Activated CD4-positive, alpha-beta T cell treated with anti-CD3 and anti-CD28 coated beads, Interleukin-2, Interleukin-6, amounts not matched to agents 100 ng/mL and 50 ng/mL, durations not matched to agents 16 hours and 8 hours (primary cell): ENCODE measurements around the gene AP1S1.
"Not testable (repeated sequence)": the region's sequence is repeated elsewhere in the genome, so short reads cannot be mapped to it uniquely, and the experiment has no call there.

ENCODE experiments used
- DNase-seq: peaks from one replicate; pipeline ENCODE4 v3.0.0-alpha.2; 2020

AP1S1 gene

GRCh38 chr7:101153969-101154692 is at the start of gene AP1S1:
Gene AP1S1 (plus strand): TSS chr7:101154476. CDS start chr7:101154515, 39 bp downstream.
- peak; percentile 97 for DNase-seq

DNA sequence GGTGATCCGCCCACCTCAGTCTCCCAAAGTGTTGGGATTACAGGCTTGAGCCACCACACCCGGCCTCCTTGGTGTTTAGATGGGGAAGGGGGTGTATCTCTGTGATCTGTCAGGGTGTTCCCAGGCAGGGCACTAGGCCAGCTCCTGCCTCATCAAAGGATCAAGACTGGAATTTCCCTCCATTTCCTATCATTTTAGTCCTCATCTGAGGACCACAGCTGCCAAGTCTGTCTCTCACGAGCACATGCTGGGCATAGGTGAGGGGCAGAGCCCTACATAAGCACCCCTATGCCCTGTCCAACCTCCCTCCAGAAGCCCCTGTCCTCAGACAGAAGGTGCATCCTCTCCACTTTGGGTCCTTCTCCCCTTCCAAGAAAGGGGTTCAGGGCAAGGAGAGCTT is 49.5 kb upstream of the AP1S1 start:
- no peak for DNase-seq

GRCh38 chr7:101105248-101105647 is 49.0 kb upstream of the AP1S1 start:
- DNase-seq, result not testable (repeated sequence)

- DNase-seq, result no peak
These were observed 47.9 kb upstream of the AP1S1 start for GRCh38 chr7:101106386-101106785.

DNA sequence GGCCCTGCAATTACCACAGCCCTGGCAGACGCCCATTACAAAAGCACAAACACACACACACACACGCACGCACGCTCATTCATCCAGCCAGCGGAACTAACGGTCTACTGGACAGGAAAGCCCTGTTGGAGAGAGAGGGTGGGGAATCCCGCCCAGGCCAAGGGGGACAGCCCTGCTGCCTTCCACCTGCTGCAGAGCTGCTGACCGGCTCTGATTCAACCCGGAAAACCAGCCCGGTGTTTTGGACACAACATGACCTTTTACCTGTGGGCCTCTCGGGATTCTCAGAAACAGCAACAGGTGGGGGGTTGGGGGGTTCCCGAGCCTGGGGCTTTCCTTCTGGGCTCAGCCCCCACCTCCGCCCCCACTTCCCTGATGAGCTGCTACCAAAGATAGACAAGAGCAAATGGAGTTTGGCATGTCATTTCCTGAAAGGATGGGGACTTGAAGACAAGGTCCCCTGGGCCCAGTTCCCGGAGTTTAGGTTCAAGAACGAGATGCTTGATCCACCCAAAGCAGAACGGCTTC is 45.9 kb upstream of the AP1S1 start:
- DNase-seq, result no peak

GRCh38 chr7:101108961-101109360 is 45.3 kb upstream of the AP1S1 start:
- no peak for DNase-seq

GRCh38 chr7:101109368-101109767 is 44.9 kb upstream of the AP1S1 start:
- DNase-seq, result no peak

GRCh38 chr7:101111261-101111660 is 43.0 kb upstream of the AP1S1 start:
- DNase-seq, result no peak

GRCh38 chr7:101112233-101112632 is 42.0 kb upstream of the AP1S1 start:
- DNase-seq, result no peak

DNA sequence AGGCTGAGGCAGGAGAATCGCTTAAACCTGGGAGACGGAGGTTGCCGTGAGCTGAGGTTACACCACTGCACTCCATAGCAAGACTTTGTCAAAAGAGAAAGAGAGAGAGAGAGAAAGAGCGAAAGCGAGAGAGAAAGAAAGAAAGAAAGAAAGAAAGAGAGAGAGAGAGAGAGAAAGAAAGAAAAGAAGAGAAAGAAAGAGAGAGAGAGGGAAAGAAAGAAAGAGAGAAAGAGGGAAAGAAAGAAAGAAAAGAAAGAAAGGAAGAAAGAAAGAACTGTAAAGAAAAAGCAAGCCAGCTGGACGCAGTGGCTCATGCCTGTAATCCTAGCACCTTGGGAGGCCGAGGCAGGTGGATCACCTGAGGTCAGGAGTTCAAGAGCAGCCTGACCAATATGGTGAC is 41.1 kb upstream of the AP1S1 start:
- DNase-seq, result not testable (repeated sequence)

DNA sequence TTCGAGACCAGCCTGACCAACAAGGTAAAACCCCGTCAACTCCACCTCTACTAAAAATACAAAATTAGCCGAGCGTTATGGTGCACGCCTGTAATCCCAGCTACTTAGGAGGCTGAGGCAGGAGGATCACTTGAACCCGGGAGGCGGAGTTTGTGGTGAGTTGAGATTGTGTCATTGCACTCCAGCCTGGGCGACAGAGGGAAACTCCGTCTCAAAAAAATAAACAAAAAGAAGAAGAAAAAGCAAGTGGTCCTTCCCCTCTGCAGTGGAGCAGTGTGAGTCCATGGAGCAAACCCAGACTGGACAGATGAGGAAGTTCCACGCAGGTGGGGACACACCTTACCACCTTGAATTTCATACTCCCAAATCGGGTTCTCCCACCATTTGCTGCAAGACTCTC is 40.4 kb upstream of the AP1S1 start:
- DNase-seq, result no peak

GRCh38 chr7:101114492-101114891 is 39.8 kb upstream of the AP1S1 start:
- no peak for DNase-seq

- no peak for DNase-seq
These were observed 39.1 kb upstream of the AP1S1 start for GRCh38 chr7:101115215-101115614.

DNA sequence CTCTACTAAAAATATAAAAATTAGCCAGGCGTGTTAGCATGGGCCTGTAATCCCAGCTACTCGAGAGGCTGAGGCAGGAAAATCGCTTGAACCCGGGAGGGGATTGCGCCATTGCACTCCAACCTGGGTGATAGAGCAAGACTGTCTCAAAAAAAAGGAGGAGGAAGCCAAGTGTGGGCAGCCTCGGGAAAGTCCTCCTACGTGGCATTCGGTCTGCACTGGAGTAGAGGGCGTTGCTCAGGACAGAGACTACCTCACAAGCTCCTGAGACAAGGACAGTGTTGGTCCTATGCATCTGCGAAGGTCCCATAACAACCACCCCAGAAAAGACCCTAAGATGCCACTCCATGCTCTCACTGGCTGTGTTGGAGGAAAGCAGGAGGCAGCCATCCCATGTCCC is 37.4 kb upstream of the AP1S1 start:
- DNase-seq, result no peak

DNA sequence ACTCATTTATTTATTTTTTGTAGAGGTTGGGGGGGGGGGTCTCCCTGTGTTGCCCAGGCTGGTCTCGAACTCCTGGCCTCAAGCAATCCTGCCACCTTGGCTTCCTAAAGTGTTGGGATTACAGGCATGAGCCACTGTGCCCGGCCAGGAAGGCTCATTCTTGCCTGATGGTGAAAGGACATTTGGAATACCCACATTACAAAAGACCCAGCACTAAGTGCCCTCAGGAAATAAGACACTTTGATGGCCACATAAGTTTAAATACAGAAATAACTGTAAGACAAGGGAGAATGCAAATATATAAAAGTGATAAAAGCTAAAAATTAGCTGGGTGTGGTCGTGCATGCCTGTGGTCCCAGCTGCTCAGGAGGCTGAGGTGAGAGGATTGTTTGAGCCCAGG is 35.4 kb upstream of the AP1S1 start:
- no peak for DNase-seq

- DNase-seq, result no peak
These were observed 34.4 kb upstream of the AP1S1 start for GRCh38 chr7:101119876-101120275.

DNA sequence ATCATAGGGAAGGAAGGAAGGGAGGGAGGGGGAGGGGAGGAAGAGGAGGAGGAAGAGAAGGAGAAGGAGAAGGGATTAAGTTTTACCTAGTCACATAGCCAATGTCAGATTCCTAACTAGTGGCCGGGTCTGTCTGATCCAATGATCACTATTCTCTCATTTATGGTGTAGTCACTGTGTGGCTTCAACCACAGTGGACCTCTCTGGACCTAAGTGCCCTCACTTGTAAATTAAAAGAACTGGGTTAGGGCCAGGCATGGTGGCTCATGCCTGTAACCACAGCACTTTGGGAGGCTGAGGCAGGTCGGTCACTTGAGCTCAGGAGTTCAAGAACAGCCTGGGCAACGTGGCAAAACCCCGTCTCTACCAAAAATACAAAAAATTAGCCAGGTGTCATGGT is 34.0 kb upstream of the AP1S1 start:
- DNase-seq, result no peak

DNA sequence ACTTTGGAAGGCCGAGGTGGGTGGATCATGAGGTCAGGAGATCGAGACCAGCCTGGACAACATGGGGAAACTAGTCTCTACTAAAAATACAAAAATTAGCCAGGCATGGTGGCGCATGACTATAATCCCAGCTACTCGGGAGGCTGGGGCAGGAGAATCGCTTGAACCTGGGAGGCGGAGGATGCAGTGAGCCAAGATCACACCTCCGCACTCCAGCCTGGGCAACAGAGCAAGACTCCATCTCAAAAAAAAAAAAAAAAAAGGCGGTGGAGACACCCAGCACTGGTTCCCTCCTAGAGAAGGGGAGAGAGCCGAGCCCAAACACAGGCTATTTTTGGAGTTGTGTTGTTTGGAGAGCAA is 32.7 kb upstream of the AP1S1 start:
- not testable (repeated sequence) for DNase-seq

- DNase-seq, result no peak
These were observed 32.0 kb upstream of the AP1S1 start for GRCh38 chr7:101121991-101122932.

DNA sequence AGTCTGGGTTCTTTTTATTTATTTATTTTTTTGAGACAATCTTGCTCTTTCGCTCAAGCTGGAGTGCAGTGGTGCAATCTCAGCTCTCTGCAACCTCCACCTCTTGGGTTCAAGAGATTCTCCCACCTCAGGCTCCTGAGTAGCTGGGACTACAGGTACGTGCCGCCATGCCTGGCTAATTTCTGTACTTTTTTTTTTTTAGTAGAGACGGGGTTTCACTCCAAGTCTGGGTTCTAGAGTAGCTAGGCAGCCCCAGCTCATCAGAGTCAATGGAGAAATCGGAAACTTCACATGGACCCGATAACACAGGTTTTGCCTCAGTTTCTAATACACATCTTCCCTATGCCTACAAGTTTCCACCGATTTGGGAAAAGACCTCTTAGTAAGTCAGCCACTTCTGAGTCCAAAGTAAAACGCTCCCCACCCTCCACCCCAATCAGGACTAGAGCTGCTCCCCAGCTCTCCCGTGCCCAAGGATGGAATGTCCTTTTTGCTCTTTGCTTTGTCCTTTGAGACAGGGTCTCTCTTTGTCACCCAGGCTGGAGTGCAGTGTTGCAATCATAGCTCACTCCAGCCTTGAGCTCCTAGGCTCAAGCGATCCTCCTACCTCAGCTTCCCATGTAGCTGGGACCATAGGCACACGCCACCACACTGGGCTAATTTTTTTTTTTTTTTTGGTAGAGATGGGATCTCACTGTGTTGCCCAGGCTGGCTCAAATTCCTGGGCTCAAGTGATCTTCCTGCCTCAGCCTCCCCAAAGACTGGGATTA is 31.2 kb upstream of the AP1S1 start:
- no peak for DNase-seq

GRCh38 chr7:101123703-101124068 is 30.6 kb upstream of the AP1S1 start:
- DNase-seq, result no peak

- DNase-seq, result peak; percentile 19
These were observed 29.8 kb upstream of the AP1S1 start for GRCh38 chr7:101124376-101125056.
